Measurements from ENCODE around the gene CMTR2. TPM values are rescaled to one million over a fixed set of nuclear protein-coding genes. Genes with fewer than 3 reads are reported as not detected.

The CMTR2 gene
- total RNA-seq, 1 donor from 2014 or later: 22.8 TPM

- no peaks in the 10 kb centered on the region for H3K27me3 Mint-ChIP-seq (ENCODE audit: unreplicated experiment)
- TF ChIP-seq CTCF (IDR thresholded peaks at IDR 0.05): no peak
- H3K36me3 Mint-ChIP-seq (ENCODE audit: unreplicated experiment): peaks cover 2% of the 10 kb centered on the region
- no peak for DNase-seq (ENCODE audit: extremely low spot score, unreplicated experiment)
- H3K9me3 Mint-ChIP-seq (ENCODE audit: unreplicated experiment): peaks cover 15% of the 10 kb centered on the region
- no peak overlapping the region for H3K4me3 Mint-ChIP-seq (ENCODE audit: unreplicated experiment)
- H3K4me1 Mint-ChIP-seq (ENCODE audit: unreplicated experiment): no peaks in the 10 kb centered on the region
- H3K27ac Mint-ChIP-seq (ENCODE audit: unreplicated experiment): no peak overlapping the region
Observed at GRCh38 chr16:71276589-71277334, 12.4 kb downstream of the CMTR2 start.

GRCh38 chr16:71273384-71273783, 15.8 kb downstream of the CMTR2 start:
- TF ChIP-seq CTCF (IDR thresholded peaks at IDR 0.05): no peak
- no peak for DNase-seq (ENCODE audit: extremely low spot score, unreplicated experiment)
- no peaks in the 10 kb centered on the region for H3K4me1 Mint-ChIP-seq (ENCODE audit: unreplicated experiment)
- H3K4me3 Mint-ChIP-seq (ENCODE audit: unreplicated experiment): no peak overlapping the region
- no peak overlapping the region for H3K27ac Mint-ChIP-seq (ENCODE audit: unreplicated experiment)
- H3K36me3 Mint-ChIP-seq (ENCODE audit: unreplicated experiment): no peaks in the 10 kb centered on the region
- peaks cover 20% of the 10 kb centered on the region for H3K9me3 Mint-ChIP-seq (ENCODE audit: unreplicated experiment)
- peaks cover 20% of the 10 kb centered on the region for H3K27me3 Mint-ChIP-seq (ENCODE audit: unreplicated experiment)

- Mint-ChIP-seq H3K4me3 (ENCODE audit: unreplicated experiment) (no peak overlapping the region), H3K36me3 (ENCODE audit: unreplicated experiment) (no peaks in the 10 kb centered on the region), H3K27me3 (ENCODE audit: unreplicated experiment) (peaks cover 9% of the 10 kb centered on the region), H3K4me1 (ENCODE audit: unreplicated experiment) (no peaks in the 10 kb centered on the region), H3K9me3 (ENCODE audit: unreplicated experiment) (peaks cover 6% of the 10 kb centered on the region), H3K27ac (ENCODE audit: unreplicated experiment) (no peak overlapping the region)
- TF ChIP-seq CTCF (IDR thresholded peaks at IDR 0.05): no peak
- DNase-seq (ENCODE audit: extremely low spot score, unreplicated experiment): no peak
Observed at GRCh38 chr16:71264299-71264698, 24.9 kb downstream of the CMTR2 start.

- peaks cover 3% of the 10 kb centered on the region for H3K9me3 Mint-ChIP-seq (ENCODE audit: unreplicated experiment)
- H3K27me3 Mint-ChIP-seq (ENCODE audit: unreplicated experiment): peaks cover 5% of the 10 kb centered on the region
- no peak for TF ChIP-seq CTCF (IDR thresholded peaks at IDR 0.05)
- no peaks in the 10 kb centered on the region for H3K4me1 Mint-ChIP-seq (ENCODE audit: unreplicated experiment)
- H3K27ac Mint-ChIP-seq (ENCODE audit: unreplicated experiment): no peak overlapping the region
- H3K36me3 Mint-ChIP-seq (ENCODE audit: unreplicated experiment): no peaks in the 10 kb centered on the region
- no peak overlapping the region for H3K4me3 Mint-ChIP-seq (ENCODE audit: unreplicated experiment)
- DNase-seq (ENCODE audit: extremely low spot score, unreplicated experiment): no peak
Observed at GRCh38 chr16:71263582-71263981, 25.6 kb downstream of the CMTR2 start.

GRCh38 chr16:71262391-71262790, 26.8 kb downstream of the CMTR2 start:
- TF ChIP-seq CTCF (IDR thresholded peaks at IDR 0.05): no peak
- no peak for DNase-seq (ENCODE audit: extremely low spot score, unreplicated experiment)
- Mint-ChIP-seq H3K27ac (ENCODE audit: unreplicated experiment) (no peak overlapping the region), H3K4me3 (ENCODE audit: unreplicated experiment) (no peak overlapping the region), H3K9me3 (ENCODE audit: unreplicated experiment) (no peaks in the 10 kb centered on the region), H3K36me3 (ENCODE audit: unreplicated experiment) (no peaks in the 10 kb centered on the region), H3K27me3 (ENCODE audit: unreplicated experiment) (peaks cover 4% of the 10 kb centered on the region), H3K4me1 (ENCODE audit: unreplicated experiment) (no peaks in the 10 kb centered on the region)
